HL-60 (cell line): Measurements from ENCODE around the gene HMGB1.

Source experiments
- CTCF ChIP-seq: IDR thresholded peaks from one replicate; pipeline ENCODE4 v1.5.1; 2011; ENCODE audit warnings: low read length, control low read depth, inconsistent platforms; ENCODE audit not compliant: insufficient read depth
- POLR2AphosphoS5 ChIP-seq: IDR thresholded peaks from 2 replicates; pipeline ENCODE4 v1.6.1; 2012; ENCODE audit warnings: low read depth

GRCh38 chr13:30456290-30456689 is 9.4 kb downstream of the HMGB1 start:
- TF ChIP-seq POLR2AphosphoS5: no peak
- TF ChIP-seq CTCF: no peak
